SK-MEL-5 (cell line): ENCODE data around the gene TMEM250. TPM values are rescaled to one million over a fixed set of nuclear protein-coding genes. Genes with fewer than 3 reads are reported as not detected.
"Not testable (repeated sequence)": the region's sequence is repeated elsewhere in the genome, so short reads cannot be mapped to it uniquely, and the experiment has no call there.

ENCODE experiments used
- DNase-seq: peaks from one replicate; pipeline ENCODE4 v3.0.0-alpha.2; 2016; ENCODE audit warnings: low read depth, low spot score
- in situ Hi-C: cut with HindIII; loops from 2 replicates; pipeline ENCODE4 v1.10.0; 2016; ENCODE audit warnings: low sequenced_read_pairs, high pct_unique_total_duplicates, low pct_unique_long_range_greater_than_20kb
- total RNA-seq: library from RNA; depleted of rRNA; stranded (reverse); fragments of >200 nt; shearing (Covaris generic); gene quantifications from 2 replicates; pipeline ENCODE4 v1.2.3, GENCODE V29; 2014

Gene TMEM250
- total RNA-seq, 1 experiment from 2014 or later: 43.0 TPM

- DNase-seq: no peak
- in situ Hi-C loops: no loop called here
These were observed 11.3 kb downstream of the TMEM250 start for GRCh38 chr9:136107155-136107952.

GRCh38 chr9:136105398-136106135 is 13.1 kb downstream of the TMEM250 start:
- in situ Hi-C loops: no loop called here
- no peak for DNase-seq

GRCh38 chr9:136104916-136105315 is 13.8 kb downstream of the TMEM250 start:
- no peak for DNase-seq
- in situ Hi-C loops: no loop called here

- in situ Hi-C loops: no loop called here
- no peak for DNase-seq
These were observed 14.2 kb downstream of the TMEM250 start for GRCh38 chr9:136104488-136104800.

GRCh38 chr9:136103651-136104487 is 14.8 kb downstream of the TMEM250 start:
- no peak for DNase-seq
- in situ Hi-C loops: no loop called here

- in situ Hi-C loops: not testable (repeated sequence)
These were observed 17.0 kb downstream of the TMEM250 start for GRCh38 chr9:136101615-136102074.

GRCh38 chr9:136100700-136101614 is 17.7 kb downstream of the TMEM250 start:
- no peak for DNase-seq
- in situ Hi-C loops: no loop called here

More at GRCh38 chr9:136101615-136102074, 17.0 kb downstream of the TMEM250 start:
- DNase-seq: not testable (repeated sequence)

GRCh38 chr9:136099542-136099941 is 19.1 kb downstream of the TMEM250 start:
- no peak for DNase-seq
- in situ Hi-C loops: no loop called here

- no peak for DNase-seq
- in situ Hi-C loops: no loop called here
These were observed 19.8 kb downstream of the TMEM250 start for GRCh38 chr9:136098844-136099243.

- DNase-seq: no peak
- in situ Hi-C loops: no loop called here
These were observed 20.5 kb downstream of the TMEM250 start for GRCh38 chr9:136098210-136098609.

- in situ Hi-C loops: no loop called here
- no peak for DNase-seq
These were observed 22.1 kb downstream of the TMEM250 start for GRCh38 chr9:136096505-136097001.

- in situ Hi-C loops: no loop called here
- DNase-seq: peak; percentile 51
These were observed 23.3 kb downstream of the TMEM250 start, which contains the start of gene NACC2 for GRCh38 chr9:136095070-136096058. Gene NACC2 (minus strand): TSS chr9:136095289. CDS start chr9:136050521, 44,768 bp downstream.

- in situ Hi-C loops: no loop called here
- peak; percentile 49 for DNase-seq
These were observed 24.4 kb downstream of the TMEM250 start for GRCh38 chr9:136093995-136094881.

GRCh38 chr9:136093346-136093986 is 25.2 kb downstream of the TMEM250 start:
- DNase-seq: peak; percentile 50

More at GRCh38 chr9:136093346-136093986, 25.2 kb downstream of the TMEM250 start:
- in situ Hi-C loops: no loop called here
